ENCODE data around the gene PERCC1.
"Not testable (repeated sequence)": the region's sequence is repeated elsewhere in the genome, so short reads cannot be mapped to it uniquely, and the experiment has no call there.

The PERCC1 gene

GRCh38 chr16:1435921-1436697 is 5.2 kb downstream of the PERCC1 start:
- DNase-seq = no peak

DNA sequence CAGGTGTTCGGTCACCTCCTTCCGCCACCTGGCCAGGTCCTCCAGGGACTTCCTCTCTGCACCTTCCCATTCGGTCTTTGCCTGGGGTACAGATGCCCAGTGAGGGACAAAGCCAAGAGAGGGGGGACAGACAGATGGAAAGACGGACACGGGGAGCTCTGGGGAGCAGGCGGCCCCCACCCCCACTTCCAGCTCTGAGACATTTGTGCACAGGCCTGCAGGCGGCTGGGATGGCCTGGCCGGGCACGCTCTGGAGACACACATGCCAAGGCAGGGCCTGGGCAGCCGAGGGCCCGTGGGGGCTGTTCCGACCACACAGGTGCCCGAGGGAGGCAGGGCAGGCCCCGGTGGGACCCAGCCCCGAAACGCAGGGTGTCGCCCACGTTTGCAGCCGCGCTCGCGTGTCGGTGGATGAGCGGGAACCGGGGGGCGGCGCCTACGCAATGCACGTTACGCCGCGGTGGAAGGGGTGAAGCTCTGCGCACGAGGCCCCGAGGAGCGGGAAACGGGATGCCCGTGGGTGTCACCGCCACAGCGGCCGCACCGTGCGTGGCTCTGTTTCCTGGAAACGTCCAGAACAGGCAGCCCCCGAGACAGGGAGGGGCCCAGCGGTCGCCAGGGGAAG is 6.0 kb downstream of the PERCC1 start:
- no peak for DNase-seq

- DNase-seq = no peak
Measured at GRCh38 chr16:1437606-1438005, 6.7 kb downstream of the PERCC1 start.

DNA sequence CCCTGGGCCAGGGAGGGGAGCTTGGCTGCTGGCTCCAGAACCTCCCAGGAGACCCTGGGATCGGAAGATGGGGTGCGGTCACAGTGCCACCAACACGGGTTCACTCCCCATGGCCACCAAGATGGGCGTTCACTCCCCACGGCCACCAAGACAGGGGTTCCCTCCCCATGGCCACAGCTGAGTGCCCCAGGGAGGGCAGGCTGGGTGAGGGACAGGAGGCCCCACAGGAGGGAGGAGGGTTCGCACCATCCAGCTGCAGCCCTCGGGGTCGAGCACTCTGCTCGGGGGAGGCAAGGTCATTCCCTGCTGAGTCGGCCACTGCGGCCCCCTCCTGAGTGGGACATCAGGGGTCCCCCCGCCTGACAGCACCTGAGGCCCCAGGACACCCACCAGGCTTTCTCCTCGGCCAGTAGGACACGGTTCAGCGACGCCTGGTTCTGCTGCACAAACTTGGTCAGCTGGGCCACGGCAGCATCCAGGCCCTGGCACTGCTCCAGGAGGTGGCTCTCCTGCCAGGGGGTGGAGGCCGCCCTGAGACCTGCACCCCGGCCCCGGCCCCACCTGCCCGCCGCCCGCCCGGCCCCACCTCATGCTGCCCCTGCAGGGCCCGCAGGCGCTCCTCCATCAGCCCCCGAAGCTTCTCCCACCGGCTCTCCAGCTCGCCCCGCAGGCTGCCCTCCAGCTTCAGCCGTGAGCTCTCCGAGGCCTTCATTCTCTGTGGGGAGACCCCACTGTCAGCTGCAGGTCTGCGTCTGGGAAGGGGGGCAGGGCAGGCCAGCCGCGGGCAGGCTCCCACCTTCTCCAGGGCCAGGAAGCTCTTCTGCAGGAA is 7.6 kb downstream of the PERCC1 start:
- no peak for DNase-seq

DNA sequence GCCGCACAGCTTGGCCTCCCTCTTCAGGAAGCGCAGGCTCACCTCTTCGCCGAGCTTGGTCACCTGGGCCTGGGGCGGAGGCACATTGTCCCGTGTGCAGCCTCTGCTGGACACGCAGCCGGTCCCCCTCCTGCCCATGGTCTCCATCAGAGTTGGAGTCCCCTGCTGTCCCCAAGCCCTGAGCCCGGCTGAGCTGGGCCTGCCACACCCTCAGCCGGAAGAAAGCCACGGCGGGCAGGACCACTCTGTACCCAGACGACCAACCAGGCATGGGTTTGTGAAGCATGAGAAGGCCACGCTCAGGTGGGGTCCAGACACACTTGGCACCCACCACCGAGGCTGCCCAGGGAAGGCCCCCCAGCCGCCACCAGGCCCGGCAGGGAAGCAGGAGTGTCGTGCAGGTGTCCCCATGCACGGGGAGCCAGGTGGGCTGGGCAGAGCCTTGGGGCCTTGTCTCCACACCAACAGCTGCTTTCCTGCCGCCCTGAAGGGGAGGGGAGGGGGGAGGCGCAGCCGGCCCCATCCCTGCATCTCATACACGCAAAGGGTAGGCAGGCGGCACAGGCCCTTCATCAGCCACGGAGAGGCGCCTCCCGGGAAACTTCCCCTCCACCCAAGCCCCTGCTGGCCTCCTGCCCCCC is 8.3 kb downstream of the PERCC1 start:
- DNase-seq = no peak

DNA sequence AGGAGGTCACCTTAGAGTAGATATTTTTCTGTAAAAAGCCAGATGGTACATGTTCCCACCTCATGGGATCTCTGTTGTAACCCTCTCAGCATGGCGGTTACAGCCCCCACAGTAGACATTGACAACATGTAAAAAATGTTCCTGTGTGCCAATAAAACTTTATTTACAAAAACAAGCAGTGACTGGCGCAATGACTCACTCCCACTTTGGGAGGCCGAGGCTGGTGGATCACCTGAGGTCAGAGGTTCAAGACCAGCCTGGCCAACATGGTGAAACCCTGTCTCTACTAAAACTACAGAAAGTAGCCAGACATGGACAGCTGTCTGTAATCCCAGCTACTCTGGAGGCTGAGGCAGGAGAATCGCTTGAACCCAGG is 8.8 kb downstream of the PERCC1 start:
- DNase-seq = not testable (repeated sequence)

- DNase-seq = no peak
Measured at GRCh38 chr16:1441391-1441829, 10.5 kb downstream of the PERCC1 start.

DNA sequence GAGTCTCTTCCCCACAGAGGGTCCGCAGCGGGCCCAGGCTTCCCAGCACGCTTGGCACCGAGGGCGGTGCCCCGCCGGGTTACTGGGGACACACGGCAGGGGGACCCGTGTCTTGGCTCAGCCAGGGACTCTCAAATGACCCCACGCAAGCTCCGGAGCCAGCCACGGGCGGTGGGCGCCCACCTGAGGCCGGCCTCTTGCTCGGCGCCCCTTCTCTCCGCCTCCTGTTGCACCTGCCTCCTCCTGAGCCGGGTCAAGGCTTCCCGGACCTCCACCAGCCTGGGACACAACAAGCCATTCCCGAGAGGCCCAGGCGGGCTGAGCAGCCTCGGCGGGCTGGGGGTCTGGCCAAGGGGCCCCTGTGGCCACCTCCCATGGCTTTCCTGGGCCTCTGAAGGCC is 11.8 kb downstream of the PERCC1 start:
- no peak for DNase-seq

GRCh38 chr16:1443403-1443973 is 12.6 kb downstream of the PERCC1 start:
- no peak for DNase-seq

DNA sequence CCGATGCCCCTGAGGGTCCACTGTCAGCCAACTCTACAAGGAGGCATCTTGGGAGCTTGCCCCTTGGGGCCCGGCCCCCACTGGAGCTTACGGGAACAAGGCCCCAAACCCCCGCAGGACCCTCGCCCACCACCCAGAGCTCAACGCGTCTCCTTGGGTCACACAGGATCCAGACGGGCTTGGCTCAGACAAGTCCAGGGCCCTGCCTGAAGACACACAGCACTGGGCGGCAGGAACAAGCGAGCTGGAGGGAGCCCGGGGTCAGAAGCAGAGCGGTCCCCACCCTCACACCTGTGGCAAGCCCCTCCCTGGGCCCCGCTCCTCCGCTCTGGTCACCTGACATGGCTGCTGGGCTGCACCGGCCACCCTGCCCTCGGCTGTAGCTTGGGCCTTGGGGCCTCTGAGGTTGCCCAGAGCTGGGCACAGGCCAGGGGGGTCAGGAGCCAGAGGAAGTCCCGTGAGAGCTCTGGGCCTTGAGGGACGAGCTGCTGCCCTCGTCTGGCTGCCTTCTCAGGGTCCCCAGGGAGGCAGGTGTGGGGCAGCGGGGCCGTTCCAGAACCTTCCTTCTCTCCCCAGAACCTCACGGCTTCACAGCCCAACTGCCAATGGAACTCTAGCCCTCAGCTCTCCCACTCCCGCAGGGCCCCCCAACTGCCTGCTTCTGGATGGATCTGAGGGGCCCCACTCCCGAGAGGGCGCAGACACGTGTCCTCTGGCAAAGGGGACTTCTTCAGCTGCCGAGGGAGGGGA is 13.3 kb downstream of the PERCC1 start, which contains the start of gene CCDC154:
Gene CCDC154, minus strand, starts transcription at position 577 of the 750 bp plus-strand sequence. Its CDS starts 234 bp downstream, at position 343.
- no peak for DNase-seq

- DNase-seq = no peak
Measured at GRCh38 chr16:1444730-1445517, 14.0 kb downstream of the PERCC1 start.

- no peak for DNase-seq
Measured at GRCh38 chr16:1445518-1446203, 14.8 kb downstream of the PERCC1 start.

- no peak for DNase-seq
Measured at GRCh38 chr16:1446296-1447080, 15.6 kb downstream of the PERCC1 start.

GRCh38 chr16:1447965-1448364 is 17.1 kb downstream of the PERCC1 start:
- no peak for DNase-seq

DNA sequence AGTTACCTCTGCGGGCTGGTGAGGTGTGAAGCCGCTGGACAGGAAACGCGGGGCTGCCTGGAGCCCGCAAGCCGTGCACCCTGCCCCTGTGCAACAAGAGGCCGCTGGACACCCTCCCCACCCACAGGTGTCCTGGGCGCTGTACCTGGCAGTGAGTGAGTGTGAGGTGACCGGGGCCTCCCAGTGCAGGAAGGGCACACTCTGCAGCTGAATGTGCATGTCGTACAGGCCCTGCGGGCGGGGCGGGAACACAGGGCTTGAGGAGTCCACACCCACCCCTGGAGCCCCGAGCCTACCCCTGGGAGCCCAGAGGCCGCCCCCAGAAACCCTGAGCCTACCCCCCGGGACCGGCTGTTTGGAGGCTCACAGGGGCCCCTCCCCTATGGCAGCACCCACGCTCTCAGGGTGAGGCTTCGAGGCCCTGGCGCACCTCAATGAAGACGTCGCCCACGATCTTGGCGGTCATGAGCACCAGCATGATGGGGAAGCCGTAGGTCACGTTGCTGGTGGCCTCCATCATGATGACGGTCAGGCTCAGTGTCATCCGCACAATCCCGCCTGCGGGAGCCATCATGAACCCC is 17.7 kb downstream of the PERCC1 start:
- DNase-seq = no peak

GRCh38 chr16:1449201-1449788 is 18.4 kb downstream of the PERCC1 start:
- DNase-seq = no peak

GRCh38 chr16:1450218-1450617 is 19.3 kb downstream of the PERCC1 start:
- DNase-seq = no peak

DNA sequence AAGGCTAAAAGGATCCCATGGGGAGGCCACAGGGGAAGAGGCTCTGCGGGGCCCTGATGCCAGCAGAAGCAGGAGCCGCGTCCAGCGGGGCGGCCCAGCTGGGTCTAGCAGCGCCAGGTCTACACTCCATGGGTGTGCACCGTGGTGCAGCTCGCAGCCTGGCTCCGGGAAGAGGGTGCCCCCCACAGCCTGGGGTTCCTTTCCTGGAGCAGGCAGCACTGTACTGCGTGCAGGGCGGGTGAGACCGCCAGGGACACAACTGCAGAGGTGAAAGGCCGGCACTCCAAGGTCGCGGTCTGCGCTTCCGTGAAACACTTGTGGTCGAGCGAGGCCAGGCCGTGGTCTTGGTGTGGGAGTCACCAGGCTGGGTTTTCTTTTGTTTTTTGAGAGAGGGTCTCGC is 20.0 kb downstream of the PERCC1 start:
- DNase-seq = no peak

Measured in GF-D8 (cell line).